HepG2 (cell line): Measurements from ENCODE around the gene DEGS1. TPM values are rescaled to one million over a fixed set of nuclear protein-coding genes. Genes with fewer than 3 reads are reported as not detected.
A peak's percentile ranks its signal among the peaks of the same experiment; 100 is the strongest.

Experiments
- BCL6 ChIP-seq: IDR thresholded peaks from 2 replicates; pipeline ENCODE4 v1.6.1; 2016; ENCODE audit warnings: missing genetic modification reagents, missing compliant biosample characterization
- CEBPB ChIP-seq: IDR thresholded peaks from 2 replicates; pipeline ENCODE4 v1.6.1; 2011; ENCODE audit warnings: low read depth, low read length, improper control_type of control experiment, borderline replicate concordance
- CEBPZ ChIP-seq: IDR thresholded peaks from 2 replicates; pipeline ENCODE4 v1.6.1; 2012; ENCODE audit warnings: low read length, improper control_type of control experiment
- FOXJ3 ChIP-seq: sonication (generic); formaldehyde crosslinking; IDR thresholded peaks from 2 replicates; pipeline ENCODE4 v1.4.0; 2020; ENCODE audit warnings: missing genetic modification reagents, mild to moderate bottlenecking, borderline replicate concordance
- HIVEP1 ChIP-seq: sonication (generic); formaldehyde crosslinking; IDR thresholded peaks from 2 replicates; pipeline ENCODE4 v1.4.0; 2020; ENCODE audit warnings: mild to moderate bottlenecking, missing genetic modification reagents
- HNRNPK ChIP-seq: fragments of 200-400 bp; formaldehyde crosslinking; IDR thresholded peaks from 2 replicates; pipeline ENCODE4 v1.6.1; 2018; ENCODE audit warnings: low read length, low read depth, moderate library complexity, mild to moderate bottlenecking; ENCODE audit not compliant: poor library complexity, severe bottlenecking
- IRX3 ChIP-seq: sonication (generic); formaldehyde crosslinking; IDR thresholded peaks from 2 replicates; pipeline ENCODE4 v1.8.1; 2023; ENCODE audit warnings: mild to moderate bottlenecking, low read depth, missing genetic modification reagents, borderline replicate concordance
- NFKB2 ChIP-seq: sonication (generic); formaldehyde crosslinking; IDR thresholded peaks from 2 replicates; pipeline ENCODE4 v1.4.0; 2020; ENCODE audit warnings: missing genetic modification reagents, borderline replicate concordance
- NFYC ChIP-seq: IDR thresholded peaks from 2 replicates; pipeline ENCODE4 v1.6.1; 2016; ENCODE audit warnings: missing genetic modification reagents, missing compliant biosample characterization
- NPAS2 ChIP-seq: sonication (generic); formaldehyde crosslinking; IDR thresholded peaks from 2 replicates; pipeline ENCODE4 v1.8.0; 2022; ENCODE audit warnings: mild to moderate bottlenecking, missing genetic modification reagents, borderline replicate concordance
- SMC3 ChIP-seq: IDR thresholded peaks from 2 replicates; pipeline ENCODE4 v1.6.1; 2011; ENCODE audit warnings: low read length, improper control_type of control experiment
- SMYD3 ChIP-seq: sonication (generic); formaldehyde crosslinking; IDR thresholded peaks from 2 replicates; pipeline ENCODE4 v1.8.1; 2023; ENCODE audit warnings: mild to moderate bottlenecking, missing genetic modification reagents
- SOX5 ChIP-seq: IDR thresholded peaks from 2 replicates; pipeline ENCODE4 v1.6.1; 2016; ENCODE audit warnings: borderline replicate concordance
- TCF12 ChIP-seq, 2 experiments: fragments of 450-650 bp in 1 of 2; sonication (generic) in 1 of 2; formaldehyde crosslinking in 1 of 2; IDR thresholded peaks; 2 replicates each; pipeline versions ENCODE4 v1.6.1 to v1.8.0; 2017 to 2022; ENCODE audit warnings: antibody characterized with exemption in 1 of 2, mild to moderate bottlenecking in 1 of 2, missing genetic modification reagents in 1 of 2, moderate library complexity in 1 of 2
- TEAD3 ChIP-seq: optimal IDR thresholded peaks from 2 replicates; pipeline ENCODE3; 2016; ENCODE audit warnings: borderline replicate concordance
- XBP1 ChIP-seq: sonication (generic); formaldehyde crosslinking; IDR thresholded peaks from 2 replicates; pipeline ENCODE4 v1.5.0; 2020; ENCODE audit warnings: missing genetic modification reagents
- YEATS2 ChIP-seq: sonication (generic); formaldehyde crosslinking; IDR thresholded peaks from 2 replicates; pipeline ENCODE4 v1.4.0; 2020; ENCODE audit warnings: missing genetic modification reagents, borderline replicate concordance
- ZGPAT ChIP-seq: IDR thresholded peaks from 2 replicates; pipeline ENCODE4 v1.6.1; 2016; ENCODE audit warnings: mild to moderate bottlenecking
- ZNF180 ChIP-seq: sonication (generic); formaldehyde crosslinking; IDR thresholded peaks from 2 replicates; pipeline ENCODE4 v1.4.0; 2020; ENCODE audit warnings: low read depth, missing genetic modification reagents, borderline replicate concordance
- ZNF33A ChIP-seq: sonication (generic); formaldehyde crosslinking; IDR thresholded peaks from 2 replicates; pipeline ENCODE4 v1.5.1; 2020; ENCODE audit warnings: missing genetic modification reagents, mild to moderate bottlenecking, moderate library complexity, borderline replicate concordance
- ZNF33B ChIP-seq: sonication (generic); formaldehyde crosslinking; IDR thresholded peaks from 2 replicates; pipeline ENCODE4 v1.5.1; 2020; ENCODE audit warnings: mild to moderate bottlenecking, missing genetic modification reagents
- ZNF614 ChIP-seq: IDR thresholded peaks from 2 replicates; pipeline ENCODE4 v1.6.1; 2018; ENCODE audit warnings: missing biosample characterization, missing genetic modification reagents, inconsistent platforms, borderline replicate concordance
- ZNF713 ChIP-seq: sonication (generic); formaldehyde crosslinking; IDR thresholded peaks from 2 replicates; pipeline ENCODE4 v1.4.0; 2020; ENCODE audit warnings: mild to moderate bottlenecking, missing genetic modification reagents
- ZNF891 ChIP-seq: sonication (generic); formaldehyde crosslinking; IDR thresholded peaks from 2 replicates; pipeline ENCODE4 v1.5.0; 2020; ENCODE audit warnings: mild to moderate bottlenecking, missing genetic modification reagents
- polyA plus RNA-seq, 8 experiments: library from polyadenylated mRNA; depleted of rRNA in 3 of 8; stranded (reverse) in 7 of 8; unstranded in 1 of 8; fragments of >200 nt; fragmentation: Illumina TruSeq in 4 of 8; extraction: Trizol in 4 of 8; gene quantifications; 2 replicates each; pipeline versions ENCODE4 v1.2.1 to v1.2.3, GENCODE V29; 2011 to 2016; ENCODE audit warnings: low read depth in 4 of 8, missing spikeins in 1 of 8, mixed read lengths in 1 of 8; ENCODE audit not compliant: insufficient read depth in 1 of 8
- total RNA-seq, 5 experiments: library from RNA; depleted of rRNA; stranded (reverse); fragments of >200 nt; fragmentation: Illumina TruSeq; extraction: Trizol; gene quantifications; 2 replicates each; pipeline ENCODE4 v1.2.3, GENCODE V29; 2016; ENCODE audit warnings: low read depth in 1 of 5
- TF ChIP-seq, protein P1 (sequence below): sonication (generic); formaldehyde crosslinking; IDR thresholded peaks from 2 replicates; pipeline ENCODE4 v1.8.0; 2022; ENCODE audit warnings: mild to moderate bottlenecking, missing genetic modification reagents

DEGS1 gene
- total and polyA plus RNA-seq, 2 of the 13 experiments (the other 11 are each of a cell fraction or from before 2014, with no cell fraction given): 18.1 to 35.9 TPM

GRCh38 chr1:224182866-224183590 is at the start of gene DEGS1 (continued):
- no peak for TF ChIP-seq BCL6 (CRISPR knock-in tag)
- TF ChIP-seq HNRNPK: no peak
- TF ChIP-seq NPAS2 (CRISPR knock-in tag): no peak
- no peak; the same call in 1 of the 2 replicates for TF ChIP-seq ZNF891 (CRISPR knock-in tag)
- TF ChIP-seq CEBPZ: no peak
- TF ChIP-seq SOX5 (CRISPR knock-in tag): no peak
- TF ChIP-seq ZNF614 (CRISPR knock-in tag): 0 out of 2 replicates have a peak, but pooled peaks have one; percentile 30
- no peak; the same call in 1 of the 2 replicates for TF ChIP-seq ZGPAT
- no peak for TF ChIP-seq ZNF180 (CRISPR knock-in tag)
- no peak for TF ChIP-seq ZNF33B
- no peak for TF ChIP-seq SMC3
- no peak for TF ChIP-seq XBP1 (CRISPR knock-in tag)
- TF ChIP-seq, protein P1, sequence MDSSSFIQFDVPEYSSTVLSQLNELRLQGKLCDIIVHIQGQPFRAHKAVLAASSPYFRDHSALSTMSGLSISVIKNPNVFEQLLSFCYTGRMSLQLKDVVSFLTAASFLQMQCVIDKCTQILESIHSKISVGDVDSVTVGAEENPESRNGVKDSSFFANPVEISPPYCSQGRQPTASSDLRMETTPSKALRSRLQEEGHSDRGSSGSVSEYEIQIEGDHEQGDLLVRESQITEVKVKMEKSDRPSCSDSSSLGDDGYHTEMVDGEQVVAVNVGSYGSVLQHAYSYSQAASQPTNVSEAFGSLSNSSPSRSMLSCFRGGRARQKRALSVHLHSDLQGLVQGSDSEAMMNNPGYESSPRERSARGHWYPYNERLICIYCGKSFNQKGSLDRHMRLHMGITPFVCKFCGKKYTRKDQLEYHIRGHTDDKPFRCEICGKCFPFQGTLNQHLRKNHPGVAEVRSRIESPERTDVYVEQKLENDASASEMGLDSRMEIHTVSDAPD (CRISPR knock-in tag): 0 out of 2 replicates have a peak, but pooled peaks have one; percentile 54
- TF ChIP-seq NFKB2 (CRISPR knock-in tag): peak; percentile 16; the same call in 1 of the 2 replicates
- TF ChIP-seq ZNF33A: no peak
- TF ChIP-seq SMYD3: no peak
- TF ChIP-seq ZNF713 (CRISPR knock-in tag): no peak
- TF ChIP-seq FOXJ3 (CRISPR knock-in tag): no peak
- peak; percentile 68; the same call in 1 of the 2 replicates for TF ChIP-seq YEATS2 (CRISPR knock-in tag)
- TF ChIP-seq HIVEP1 (CRISPR knock-in tag): no peak
- TF ChIP-seq TCF12 (IDR thresholded peaks at IDR 0.05): no peak
- TF ChIP-seq TCF12 (CRISPR knock-in tag; IDR thresholded peaks at IDR 0.05): no peak
- TF ChIP-seq TEAD3 (CRISPR knock-in tag): peak; percentile 23
- no peak for TF ChIP-seq CEBPB
- TF ChIP-seq IRX3 (CRISPR knock-in tag): no peak
- TF ChIP-seq NFYC (CRISPR knock-in tag): no peak; the same call in 1 of the 2 replicates
